Left lung (tissue), 10 donors: ENCODE results near the gene YDJC. TPM values are rescaled to one million over a fixed set of nuclear protein-coding genes. Genes with fewer than 3 reads are reported as not detected.
"Not testable (repeated sequence)": the region's sequence is repeated elsewhere in the genome, so short reads cannot be mapped to it uniquely, and the experiment has no call there.

Experiments used
- ATAC-seq: fragments of 200-7000 bp; cut with Tn5 transposase; one replicate; pipeline ENCODE4 v1.9.1; 2020; ENCODE audit warnings: moderate library complexity
- DNase-seq, 4 donors: peaks; one replicate each; pipeline ENCODE4 v3.0.0-alpha.2; 2013 to 2020
- H3K27ac ChIP-seq, 2 donors: fragments of 200-600 bp; sonication (generic) in 1 of 2; one replicate each; pipeline versions ENCODE4 v1.5.0 to v1.8.0; 2020 to 2021
- H3K27me3 ChIP-seq, 2 donors: fragments of 200-600 bp; sonication (generic) in 1 of 2; one replicate each; pipeline versions ENCODE4 v1.5.0 to v1.8.0; 2020 to 2021
- H3K36me3 ChIP-seq, 2 donors: fragments of 200-600 bp; sonication (generic) in 1 of 2; one replicate each; pipeline versions ENCODE4 v1.5.0 to v1.8.0; 2020 to 2021
- H3K4me1 ChIP-seq, 2 donors: fragments of 200-600 bp; one replicate each; pipeline ENCODE4 v1.8.0; 2021
- H3K4me3 ChIP-seq, 2 donors: fragments of 200-600 bp; sonication (generic) in 1 of 2; one replicate each; pipeline versions ENCODE4 v1.5.0 to v1.8.0; 2020 to 2021; ENCODE audit warnings: mild to moderate bottlenecking in 1 of 2
- H3K9me3 ChIP-seq, 2 donors: fragments of 200-600 bp; sonication (generic) in 1 of 2; one replicate each; pipeline versions ENCODE4 v1.5.0 to v1.8.0; 2020 to 2021
- intact Hi-C, 2 donors: fragments of 100-400 bp; cut with DNase I; formaldehyde crosslinking; loops; one replicate each; pipeline versions ENCODE4 v1.11.2 to v1.14.2; 2022
- polyA plus RNA-seq, 6 donors: library from polyadenylated mRNA; unstranded; fragments of 120-200 nt; gene quantifications; one replicate each; pipeline ENCODE4 v1.2.1, GENCODE V29; 2013; ENCODE audit not compliant: insufficient read length in 6 of 6
- total RNA-seq, 2 donors: library from RNA; stranded (reverse); fragmentation: NEBNext Ultra II Directional; extraction: Animal tissue kit (Norgen Biotek cat#: 25700); gene quantifications; one replicate each; pipeline ENCODE4 v1.2.1, GENCODE V29; 2021
- TF ChIP-seq, protein P1 (sequence below), 2 donors: fragments of 200-600 bp; sonication (generic) in 1 of 2; IDR thresholded peaks; one replicate each; pipeline versions ENCODE4 v1.5.0 to v1.8.0; 2021; ENCODE audit warnings: antibody characterized with exemption in 2 of 2
- donor health status: DM: no; HTN: yes; CAD: no.
- donor health status: DM: no; HTN: no; CAD: no.

Gene YDJC
- total and polyA plus RNA-seq, 8 donors: 6.2 to 17.2 (median 10.6) TPM

DNA sequence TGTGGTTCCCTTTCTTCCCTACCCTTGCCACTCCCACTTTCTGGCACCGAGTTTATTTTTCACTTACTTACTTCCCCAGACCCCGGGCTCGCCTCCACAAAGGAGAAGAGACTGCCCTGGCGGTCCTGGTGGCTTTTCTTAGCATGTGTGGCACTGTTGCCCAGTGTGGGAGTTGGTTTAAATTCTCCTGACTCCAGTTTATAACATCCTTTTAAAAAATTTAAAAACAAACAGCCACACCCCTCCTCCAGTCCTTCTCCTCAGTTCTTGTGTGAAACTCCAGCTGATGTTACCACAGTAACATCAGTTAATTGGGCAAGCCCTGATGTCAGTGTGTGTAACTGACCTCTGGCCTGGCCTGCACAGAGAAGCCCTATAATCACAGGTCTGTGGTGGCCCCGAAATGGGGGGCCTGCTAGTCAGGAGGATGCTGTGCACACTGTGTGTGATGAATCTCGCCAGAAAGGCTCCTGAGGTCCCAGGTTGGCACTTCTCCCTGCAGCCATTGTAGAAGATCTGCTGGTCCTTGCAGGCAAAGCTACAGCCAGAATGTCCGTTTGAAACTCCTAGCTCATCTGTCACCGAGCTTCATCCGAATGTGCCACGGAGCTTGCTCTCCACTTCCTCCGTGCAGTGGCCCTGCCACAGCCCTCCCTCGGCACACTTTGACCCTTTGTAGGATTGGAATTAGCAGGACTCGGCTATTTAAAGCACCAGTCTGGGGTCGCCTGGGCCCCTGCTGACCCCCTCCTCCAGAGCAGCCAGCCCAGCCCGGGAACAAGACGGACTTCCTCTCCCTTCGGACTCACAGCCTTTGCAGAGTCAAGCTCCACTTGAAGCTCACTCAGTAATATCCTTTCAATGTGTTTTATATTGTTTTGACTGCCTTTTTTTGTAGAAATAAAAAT, 7.6 kb downstream of the YDJC start:
- intact Hi-C loops: no loop called here
- no peaks in the 10 kb centered on the region for H3K27me3 ChIP-seq
- H3K4me1 ChIP-seq: peaks cover 7 to 54% of the 10 kb centered on the region in 2 donors
- TF ChIP-seq, protein P1, sequence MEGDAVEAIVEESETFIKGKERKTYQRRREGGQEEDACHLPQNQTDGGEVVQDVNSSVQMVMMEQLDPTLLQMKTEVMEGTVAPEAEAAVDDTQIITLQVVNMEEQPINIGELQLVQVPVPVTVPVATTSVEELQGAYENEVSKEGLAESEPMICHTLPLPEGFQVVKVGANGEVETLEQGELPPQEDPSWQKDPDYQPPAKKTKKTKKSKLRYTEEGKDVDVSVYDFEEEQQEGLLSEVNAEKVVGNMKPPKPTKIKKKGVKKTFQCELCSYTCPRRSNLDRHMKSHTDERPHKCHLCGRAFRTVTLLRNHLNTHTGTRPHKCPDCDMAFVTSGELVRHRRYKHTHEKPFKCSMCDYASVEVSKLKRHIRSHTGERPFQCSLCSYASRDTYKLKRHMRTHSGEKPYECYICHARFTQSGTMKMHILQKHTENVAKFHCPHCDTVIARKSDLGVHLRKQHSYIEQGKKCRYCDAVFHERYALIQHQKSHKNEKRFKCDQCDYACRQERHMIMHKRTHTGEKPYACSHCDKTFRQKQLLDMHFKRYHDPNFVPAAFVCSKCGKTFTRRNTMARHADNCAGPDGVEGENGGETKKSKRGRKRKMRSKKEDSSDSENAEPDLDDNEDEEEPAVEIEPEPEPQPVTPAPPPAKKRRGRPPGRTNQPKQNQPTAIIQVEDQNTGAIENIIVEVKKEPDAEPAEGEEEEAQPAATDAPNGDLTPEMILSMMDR (IDR thresholded peaks at IDR 0.05): no peak
- ATAC-seq (peak; percentile 47), DNase-seq (peak in 1 of 4 donors; percentile 75)
- H3K4me3 ChIP-seq: no peak overlapping the region
- peak overlapping the region in 1 of 2 donors; percentile 61 for H3K27ac ChIP-seq
- H3K9me3 ChIP-seq: no peaks in the 10 kb centered on the region
- H3K36me3 ChIP-seq: peaks cover 0 to 49% of the 10 kb centered on the region in 2 donors

DNA sequence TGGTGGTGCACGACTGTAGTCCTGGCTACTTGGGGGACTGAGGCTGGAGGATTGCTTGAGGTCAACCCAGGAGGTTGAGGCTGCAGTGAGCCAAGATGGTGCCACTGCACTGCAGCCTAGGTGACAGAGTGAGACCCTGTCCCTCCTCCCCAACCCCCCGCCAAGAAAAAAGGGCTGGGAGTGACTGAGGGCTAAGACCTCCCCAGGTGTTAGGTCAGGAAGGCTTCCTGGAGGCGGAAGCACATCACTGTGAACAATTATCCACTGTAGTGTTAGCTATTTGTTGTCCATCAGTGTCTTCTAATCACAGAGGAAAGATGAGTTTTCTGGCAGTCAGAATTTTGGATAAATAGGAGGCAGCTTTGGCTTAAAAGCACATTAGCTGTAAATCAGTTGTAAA, 8.8 kb downstream of the YDJC start:
- DNase-seq (peak in 1 of 4 donors; percentile 5), ATAC-seq (no peak)
- no peak overlapping the region for H3K27ac ChIP-seq
- no peaks in the 10 kb centered on the region for H3K9me3 ChIP-seq
- intact Hi-C loops: no loop called here
- H3K36me3 ChIP-seq: peaks cover 0 to 45% of the 10 kb centered on the region in 2 donors
- no peak overlapping the region for H3K4me3 ChIP-seq
- TF ChIP-seq, protein P1 (IDR thresholded peaks at IDR 0.05): no peak
- peaks cover 7 to 46% of the 10 kb centered on the region in 2 donors for H3K4me1 ChIP-seq
- no peaks in the 10 kb centered on the region for H3K27me3 ChIP-seq

DNA sequence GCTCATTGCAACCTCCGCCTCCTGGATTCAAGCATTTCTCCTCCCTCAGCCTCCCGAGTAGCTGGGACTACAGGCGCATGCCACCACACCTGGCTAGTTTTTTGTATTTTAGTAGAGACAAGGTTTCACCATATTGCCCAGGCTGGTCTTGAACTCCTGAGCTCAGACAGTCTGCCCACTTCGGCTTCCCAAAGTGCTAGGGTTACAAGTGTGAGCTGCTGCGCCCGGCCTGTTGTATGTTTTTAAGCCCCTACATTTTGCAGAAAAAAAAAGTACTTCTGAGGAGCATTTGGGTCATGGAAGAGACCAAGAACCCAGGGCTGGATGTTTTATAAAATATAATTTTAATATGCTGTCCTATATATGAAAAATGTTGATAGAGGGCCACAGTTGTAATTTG, 12.5 kb downstream of the YDJC start:
- H3K4me1 ChIP-seq: peaks cover 7 to 17% of the 10 kb centered on the region in 2 donors
- H3K4me3 ChIP-seq, DNase-seq, intact Hi-C loops, ATAC-seq, H3K27ac ChIP-seq, H3K27me3 ChIP-seq, H3K9me3 ChIP-seq: not testable (repeated sequence)
- peaks cover 0 to 63% of the 10 kb centered on the region in 2 donors for H3K36me3 ChIP-seq

DNA sequence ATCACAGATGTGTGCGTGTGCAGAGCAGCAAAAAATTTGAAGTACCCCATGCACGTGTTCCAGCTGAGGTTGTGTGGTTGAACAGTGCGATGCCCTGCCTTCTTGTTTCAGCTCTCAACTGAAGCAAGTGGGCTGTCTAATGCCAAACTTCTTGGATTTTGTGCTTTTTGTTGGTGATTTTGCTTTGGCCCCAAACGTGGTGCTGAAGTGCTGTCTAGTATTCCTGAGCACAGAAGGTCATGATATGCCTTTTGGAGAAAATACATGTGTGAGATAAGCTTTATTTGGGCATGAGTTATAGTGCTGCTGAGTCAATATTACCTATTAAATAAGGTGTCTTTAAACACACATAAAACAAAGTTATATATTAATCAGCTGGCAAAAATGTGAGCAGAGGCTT, 14.1 kb downstream of the YDJC start:
- no peak for ATAC-seq
- peaks cover 0 to 3% of the 10 kb centered on the region in 2 donors for H3K4me1 ChIP-seq
- H3K9me3 ChIP-seq: no peaks in the 10 kb centered on the region
- H3K4me3 ChIP-seq: no peak overlapping the region
- intact Hi-C loops: no loop called here
- no peak for DNase-seq
- TF ChIP-seq, protein P1 (IDR thresholded peaks at IDR 0.05): no peak
- no peaks in the 10 kb centered on the region for H3K27me3 ChIP-seq
- peaks cover 0 to 74% of the 10 kb centered on the region in 2 donors for H3K36me3 ChIP-seq
- H3K27ac ChIP-seq: no peak overlapping the region

DNA sequence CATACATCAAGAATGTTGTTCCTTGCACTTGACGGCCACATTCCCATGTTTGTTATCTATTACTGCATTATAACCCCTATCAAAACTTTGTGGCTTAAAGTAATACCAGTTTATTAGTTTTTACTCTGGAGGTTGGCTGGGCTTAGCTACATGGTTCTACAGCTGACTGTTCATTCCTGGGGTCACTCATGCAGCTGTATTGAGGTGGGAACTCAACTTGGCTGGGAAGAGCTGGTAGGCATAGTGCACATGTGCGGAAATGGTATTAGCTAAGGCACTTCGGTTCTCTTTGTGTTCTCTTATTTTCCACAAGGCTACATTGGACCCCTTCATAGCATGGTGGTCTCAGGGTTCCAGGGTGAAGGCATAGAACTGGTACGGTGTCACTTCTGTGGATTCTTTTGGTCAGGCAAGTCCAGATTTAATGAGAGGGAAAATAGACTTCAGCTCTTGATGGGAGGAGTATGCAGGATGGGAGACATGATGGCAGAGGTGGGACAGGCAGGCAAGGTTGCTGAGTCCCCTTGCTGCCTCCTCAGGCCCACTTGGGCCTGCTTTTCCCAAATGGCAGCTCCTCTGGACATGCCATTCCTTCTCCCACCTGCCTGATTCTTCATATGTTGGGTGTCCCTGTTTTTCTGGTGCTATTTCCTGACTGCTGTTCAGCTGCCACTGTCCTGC, 16.1 kb downstream of the YDJC start:
- Histone ChIP-seq H3K9me3 (no peaks in the 10 kb centered on the region), H3K4me3 (no peak overlapping the region), H3K27ac (no peak overlapping the region), H3K27me3 (no peaks in the 10 kb centered on the region), H3K4me1 (no peaks in the 10 kb centered on the region), H3K36me3 (peaks cover 0 to 67% of the 10 kb centered on the region in 2 donors)
- DNase-seq: no peak
- TF ChIP-seq, protein P1 (IDR thresholded peaks at IDR 0.05): no peak
- no peak for ATAC-seq
- intact Hi-C loops: no loop called here
